OCI-LY1 (cell line): ENCODE data around the gene RNF115.

Source experiments
- H2AFZ ChIP-seq: fragments of 200-600 bp; sonication (generic), shearing (Covaris generic); 2 replicates; pipeline ENCODE4 v1.6.0; 2014; ENCODE audit warnings: antibody characterized with exemption, mild to moderate bottlenecking, low read length
- H3F3A ChIP-seq: fragments of 200-600 bp; sonication (generic), shearing (Covaris generic); 2 replicates; pipeline ENCODE4 v1.6.0; 2014; ENCODE audit warnings: mild to moderate bottlenecking, antibody characterized with exemption, low read length, moderate library complexity; ENCODE audit not compliant: insufficient read depth
- H3K27ac ChIP-seq: fragments of 200-600 bp; sonication (generic); 2 replicates; pipeline ENCODE4 v1.5.1; 2014; ENCODE audit warnings: low read length, mixed run types, mild to moderate bottlenecking, low read depth; ENCODE audit not compliant: poor library complexity, severe bottlenecking
- H3K27me3 ChIP-seq: fragments of 200-600 bp; sonication (generic); 2 replicates; pipeline ENCODE4 v1.6.0; 2014; ENCODE audit warnings: antibody characterized with exemption, mild to moderate bottlenecking, low read length, moderate library complexity; ENCODE audit not compliant: insufficient read depth
- H3K36me3 ChIP-seq: fragments of 200-600 bp; sonication (generic); 2 replicates; pipeline ENCODE4 v1.6.1; 2014; ENCODE audit warnings: mild to moderate bottlenecking, antibody characterized with exemption, low read length, moderate library complexity, mixed read lengths; ENCODE audit not compliant: insufficient read depth
- H3K4me1 ChIP-seq: fragments of 200-600 bp; sonication (generic); 2 replicates; pipeline ENCODE4 v1.5.1; 2014; ENCODE audit warnings: mild to moderate bottlenecking, low read length, moderate library complexity; ENCODE audit not compliant: insufficient read depth, severe bottlenecking
- H3K4me2 ChIP-seq: fragments of 200-600 bp; sonication (generic), shearing (Covaris generic); 2 replicates; pipeline ENCODE4 v1.6.1; 2014; ENCODE audit warnings: low read length
- H3K4me3 ChIP-seq: fragments of 200-600 bp; sonication (generic); 2 replicates; pipeline ENCODE4 v1.5.1; 2014; ENCODE audit warnings: low read length, low read depth, mild to moderate bottlenecking, mixed read lengths; ENCODE audit not compliant: poor library complexity, severe bottlenecking
- H3K79me2 ChIP-seq: fragments of 200-600 bp; shearing (Covaris generic); 2 replicates; pipeline ENCODE4 v1.6.1; 2016; ENCODE audit warnings: mixed run types, low read length, mixed read lengths; ENCODE audit not compliant: insufficient read depth
- H3K9ac ChIP-seq: fragments of 200-600 bp; sonication (generic), shearing (Covaris generic); 2 replicates; pipeline ENCODE4 v1.6.1; 2014; ENCODE audit warnings: mild to moderate bottlenecking, low read length, mixed read lengths
- H3K9me2 ChIP-seq: fragments of 200-600 bp; sonication (generic), shearing (Covaris generic); 2 replicates; pipeline ENCODE4 v1.6.1; 2014; ENCODE audit warnings: low read depth, mild to moderate bottlenecking, low read length, mixed read lengths
- H3K9me3 ChIP-seq: fragments of 200-600 bp; shearing (Covaris generic); 2 replicates; pipeline ENCODE4 v1.6.1; 2014; ENCODE audit warnings: low read length, mixed read lengths
- H4K20me1 ChIP-seq: fragments of 200-600 bp; sonication (generic), shearing (Covaris generic); 2 replicates; pipeline ENCODE4 v1.6.0; 2016; ENCODE audit warnings: mild to moderate bottlenecking, low read length; ENCODE audit not compliant: insufficient read depth
- CTCF ChIP-seq: fragments of 200-600 bp; sonication (generic), shearing (Covaris generic); IDR thresholded peaks from 2 replicates; pipeline ENCODE4 v1.5.1; 2017; ENCODE audit warnings: mild to moderate bottlenecking, antibody characterized with exemption, low read length, moderate library complexity, mixed read lengths
- EZH2 ChIP-seq: fragments of 200-600 bp; sonication (generic), shearing (Covaris generic); IDR thresholded peaks from 2 replicates; pipeline ENCODE4 v1.8.0; 2017; ENCODE audit warnings: borderline replicate concordance, mixed run types, mild to moderate bottlenecking, antibody characterized with exemption, low read length, moderate library complexity, mixed read lengths

The RNF115 gene

GRCh38 chr1:145711213-145711651 is 112.7 kb downstream of the RNF115 start:
- Histone ChIP-seq H3K27me3 (no peaks in the 10 kb centered on the region), H3K27ac (no peak overlapping the region), H3K36me3 (no peaks in the 10 kb centered on the region), H2AFZ (no peak overlapping the region), H3K4me2 (no peak overlapping the region), H3K9me3 (no peaks in the 10 kb centered on the region), H3K4me3 (no peak overlapping the region), H3K9ac (no peak overlapping the region), H3K9me2 (no peaks in the 10 kb centered on the region), H3F3A (no peaks in the 10 kb centered on the region), H4K20me1 (no peaks in the 10 kb centered on the region), H3K4me1 (no peaks in the 10 kb centered on the region), H3K79me2 (no peaks in the 10 kb centered on the region)
- TF ChIP-seq EZH2 (no peak), CTCF (no peak)

GRCh38 chr1:145710291-145711027 is 113.4 kb downstream of the RNF115 start:
- H4K20me1 ChIP-seq, result no peaks in the 10 kb centered on the region
- no peak overlapping the region for H3K27ac ChIP-seq
- H3K4me2 ChIP-seq, result no peak overlapping the region
- no peak for TF ChIP-seq EZH2
- no peak for TF ChIP-seq CTCF
- H2AFZ ChIP-seq, result no peak overlapping the region
- H3K4me1 ChIP-seq, result no peaks in the 10 kb centered on the region
- H3K9ac ChIP-seq, result no peak overlapping the region
- H3K27me3 ChIP-seq, result no peaks in the 10 kb centered on the region
- H3K9me2 ChIP-seq, result no peaks in the 10 kb centered on the region
- H3K36me3 ChIP-seq, result no peaks in the 10 kb centered on the region
- no peak overlapping the region for H3K4me3 ChIP-seq
- H3K9me3 ChIP-seq, result no peaks in the 10 kb centered on the region
- no peaks in the 10 kb centered on the region for H3F3A ChIP-seq
- H3K79me2 ChIP-seq, result no peaks in the 10 kb centered on the region

- Histone ChIP-seq H3K4me3 (no peak overlapping the region), H3K9me3 (no peaks in the 10 kb centered on the region), H3K36me3 (no peaks in the 10 kb centered on the region), H4K20me1 (no peaks in the 10 kb centered on the region), H3K79me2 (no peaks in the 10 kb centered on the region), H3K4me2 (no peak overlapping the region), H3K4me1 (no peaks in the 10 kb centered on the region), H3K27me3 (no peaks in the 10 kb centered on the region), H2AFZ (no peak overlapping the region), H3K9me2 (no peaks in the 10 kb centered on the region), H3K9ac (no peak overlapping the region), H3F3A (no peaks in the 10 kb centered on the region), H3K27ac (no peak overlapping the region)
- no peak for TF ChIP-seq CTCF
- no peak for TF ChIP-seq EZH2
Measured at GRCh38 chr1:145708063-145708462, 115.8 kb downstream of the RNF115 start.
